SU-DHL-6 (cell line): ENCODE data around the gene PDE4D.

Experiments
- H2AFZ ChIP-seq: fragments of 200-600 bp; sonication (generic); 2 replicates; pipeline ENCODE4 v1.6.1; 2014; ENCODE audit warnings: low read depth, mild to moderate bottlenecking, moderate library complexity, mixed read lengths, antibody characterized with exemption, low read length; ENCODE audit not compliant: severe bottlenecking
- H3F3A ChIP-seq: fragments of 200-600 bp; shearing (Covaris generic); 2 replicates; pipeline ENCODE4 v1.6.0; 2016; ENCODE audit warnings: antibody characterized with exemption, mild to moderate bottlenecking; ENCODE audit not compliant: insufficient read depth
- H3K27ac ChIP-seq: fragments of 200-600 bp; sonication (generic); 2 replicates; pipeline ENCODE4 v1.5.1; 2016; ENCODE audit warnings: low read depth, mild to moderate bottlenecking, low read length, moderate library complexity, mixed read lengths
- H3K27me3 ChIP-seq: fragments of 200-600 bp; sonication (generic), shearing (Covaris generic); 2 replicates; pipeline ENCODE4 v1.6.0; 2014; ENCODE audit warnings: mild to moderate bottlenecking, low read length
- H3K36me3 ChIP-seq: fragments of 200-600 bp; sonication (generic); 2 replicates; pipeline ENCODE4 v1.6.1; 2014; ENCODE audit warnings: mild to moderate bottlenecking, low read length, mixed read lengths
- H3K4me2 ChIP-seq: fragments of 300-600, 200-600 bp; shearing (Covaris generic), sonication (generic); 2 replicates; pipeline ENCODE4 v1.6.0; 2014; ENCODE audit warnings: low read length, low read depth, mild to moderate bottlenecking; ENCODE audit not compliant: poor library complexity, severe bottlenecking
- H3K4me3 ChIP-seq: fragments of 200-600 bp; sonication (generic); 2 replicates; pipeline ENCODE4 v1.5.1; 2014; ENCODE audit warnings: antibody characterized with exemption, low read length, mild to moderate bottlenecking, mixed read lengths; ENCODE audit not compliant: insufficient read depth, poor library complexity, severe bottlenecking
- H3K79me2 ChIP-seq: fragments of 200-600 bp; sonication (generic); 2 replicates; pipeline ENCODE4 v1.6.1; 2014; ENCODE audit warnings: mild to moderate bottlenecking, low read length, moderate library complexity; ENCODE audit not compliant: insufficient read depth
- H3K9ac ChIP-seq: fragments of 200-600 bp; sonication (generic); 2 replicates; pipeline ENCODE4 v1.7.0; 2014; ENCODE audit warnings: mild to moderate bottlenecking, low read length
- H3K9me2 ChIP-seq: fragments of 200-600 bp; sonication (generic); replicated peaks from 2 replicates; pipeline ENCODE4 v1.6.1; 2014; ENCODE audit warnings: low read length; ENCODE audit not compliant: insufficient read depth
- H3K9me3 ChIP-seq: fragments of 200-600 bp; sonication (generic); 2 replicates; pipeline ENCODE4 v1.6.1; 2014; ENCODE audit warnings: low read length, mixed read lengths; ENCODE audit not compliant: insufficient read depth
- H4K20me1 ChIP-seq: fragments of 200-600 bp; sonication (generic); 2 replicates; pipeline ENCODE4 v1.6.1; 2014; ENCODE audit warnings: low read depth, mild to moderate bottlenecking, antibody characterized with exemption, low read length, moderate library complexity, mixed read lengths
- EZH2phosphoT487 ChIP-seq: fragments of 200-600 bp; sonication (generic), shearing (Covaris generic); conservative IDR thresholded peaks from 2 replicates; pipeline ENCODE4 v1.6.1; 2018; ENCODE audit warnings: mild to moderate bottlenecking, antibody characterized with exemption, low read length, moderate library complexity, mixed read lengths
- TF ChIP-seq, protein P1 (sequence below): fragments of 200-600 bp; sonication (generic); IDR thresholded peaks from one replicate; pipeline ENCODE4 v1.5.1; 2017; ENCODE audit warnings: antibody characterized with exemption, mild to moderate bottlenecking, low read length, moderate library complexity; ENCODE audit not compliant: insufficient read depth, poor library complexity, severe bottlenecking

PDE4D gene

DNA sequence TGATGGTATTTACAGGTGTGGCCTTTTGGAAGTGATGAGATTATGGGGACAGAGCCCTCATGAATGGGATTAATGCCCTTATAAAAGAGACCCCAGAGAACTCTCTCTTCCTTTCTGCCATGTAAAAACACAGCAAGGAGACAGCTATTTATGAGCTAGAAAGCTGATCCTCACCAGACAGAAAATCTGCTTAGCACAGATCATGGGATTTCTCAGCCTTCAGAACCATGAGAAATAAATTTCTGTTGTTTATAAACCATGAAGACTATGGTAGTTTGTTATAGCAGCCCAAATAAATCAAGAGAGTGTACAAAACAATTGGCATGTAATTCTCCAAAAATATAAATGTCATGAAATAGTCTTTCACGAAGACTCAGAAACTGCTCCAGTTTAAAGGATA, 211.0 kb downstream of the PDE4D start:
- Histone ChIP-seq H3K79me2 (no peaks in the 10 kb centered on the region), H3K4me3 (no peak overlapping the region), H4K20me1 (no peaks in the 10 kb centered on the region), H3K27ac (no peak overlapping the region), H2AFZ (no peak overlapping the region), H3K27me3 (no peaks in the 10 kb centered on the region), H3K9me2 (no peaks in the 10 kb centered on the region), H3F3A (no peaks in the 10 kb centered on the region), H3K9me3 (no peaks in the 10 kb centered on the region), H3K9ac (no peak overlapping the region), H3K4me2 (no peak overlapping the region), H3K36me3 (no peaks in the 10 kb centered on the region)
- no peak for TF ChIP-seq EZH2phosphoT487
- TF ChIP-seq, protein P1, sequence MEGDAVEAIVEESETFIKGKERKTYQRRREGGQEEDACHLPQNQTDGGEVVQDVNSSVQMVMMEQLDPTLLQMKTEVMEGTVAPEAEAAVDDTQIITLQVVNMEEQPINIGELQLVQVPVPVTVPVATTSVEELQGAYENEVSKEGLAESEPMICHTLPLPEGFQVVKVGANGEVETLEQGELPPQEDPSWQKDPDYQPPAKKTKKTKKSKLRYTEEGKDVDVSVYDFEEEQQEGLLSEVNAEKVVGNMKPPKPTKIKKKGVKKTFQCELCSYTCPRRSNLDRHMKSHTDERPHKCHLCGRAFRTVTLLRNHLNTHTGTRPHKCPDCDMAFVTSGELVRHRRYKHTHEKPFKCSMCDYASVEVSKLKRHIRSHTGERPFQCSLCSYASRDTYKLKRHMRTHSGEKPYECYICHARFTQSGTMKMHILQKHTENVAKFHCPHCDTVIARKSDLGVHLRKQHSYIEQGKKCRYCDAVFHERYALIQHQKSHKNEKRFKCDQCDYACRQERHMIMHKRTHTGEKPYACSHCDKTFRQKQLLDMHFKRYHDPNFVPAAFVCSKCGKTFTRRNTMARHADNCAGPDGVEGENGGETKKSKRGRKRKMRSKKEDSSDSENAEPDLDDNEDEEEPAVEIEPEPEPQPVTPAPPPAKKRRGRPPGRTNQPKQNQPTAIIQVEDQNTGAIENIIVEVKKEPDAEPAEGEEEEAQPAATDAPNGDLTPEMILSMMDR: no peak

DNA sequence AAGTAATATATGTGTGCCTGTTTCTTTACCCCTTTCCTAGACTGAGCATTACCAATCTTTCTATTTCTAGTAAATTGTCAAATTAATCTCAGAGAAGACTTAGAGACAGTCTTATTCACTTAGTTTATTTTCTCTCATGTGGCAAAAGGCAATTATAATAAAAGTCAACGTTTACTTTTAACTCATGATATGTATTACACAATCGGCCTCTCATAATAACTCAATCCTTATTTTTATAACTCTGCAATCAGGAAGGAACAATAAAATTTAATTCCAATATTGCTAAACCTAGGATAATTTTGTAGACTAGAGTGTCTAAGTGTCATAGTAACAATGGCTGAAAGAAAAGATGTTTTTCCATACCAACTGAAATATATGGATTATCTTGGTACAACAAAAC, 214.6 kb downstream of the PDE4D start:
- Histone ChIP-seq H2AFZ (no peak overlapping the region), H3K27me3 (no peaks in the 10 kb centered on the region), H3K9me3 (no peaks in the 10 kb centered on the region), H3F3A (no peaks in the 10 kb centered on the region), H3K27ac (no peak overlapping the region), H3K4me2 (no peak overlapping the region), H3K79me2 (no peaks in the 10 kb centered on the region), H4K20me1 (no peaks in the 10 kb centered on the region), H3K36me3 (no peaks in the 10 kb centered on the region), H3K9ac (no peak overlapping the region), H3K9me2 (no peaks in the 10 kb centered on the region), H3K4me3 (no peak overlapping the region)
- TF ChIP-seq EZH2phosphoT487: no peak
- TF ChIP-seq, protein P1: no peak

DNA sequence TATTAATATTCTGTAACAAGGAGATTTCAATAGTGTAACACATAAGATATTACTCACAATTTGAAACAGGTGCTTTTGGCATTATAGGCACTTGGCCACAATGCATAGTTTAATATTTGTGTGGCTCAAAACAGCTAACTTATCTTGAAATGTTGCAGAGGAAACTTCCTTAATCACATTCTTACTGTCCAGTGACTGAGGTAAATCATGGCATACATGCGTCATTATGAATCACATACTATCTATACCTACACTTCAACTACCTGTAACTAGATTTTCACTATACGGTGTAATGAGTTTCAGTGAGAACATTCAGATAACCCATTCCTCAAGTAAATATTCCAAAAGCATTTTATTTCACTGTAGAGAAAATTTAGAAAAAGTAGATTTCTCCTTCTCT, 218.8 kb downstream of the PDE4D start:
- H3K9me3 ChIP-seq: no peaks in the 10 kb centered on the region
- H4K20me1 ChIP-seq: no peaks in the 10 kb centered on the region
- H3F3A ChIP-seq: no peaks in the 10 kb centered on the region
- no peak overlapping the region for H3K9ac ChIP-seq
- no peak overlapping the region for H3K4me2 ChIP-seq
- no peaks in the 10 kb centered on the region for H3K9me2 ChIP-seq
- H3K4me3 ChIP-seq: no peak overlapping the region
- no peak overlapping the region for H2AFZ ChIP-seq
- no peaks in the 10 kb centered on the region for H3K79me2 ChIP-seq
- no peak overlapping the region for H3K27ac ChIP-seq
- TF ChIP-seq EZH2phosphoT487: no peak
- TF ChIP-seq, protein P1: no peak
- H3K27me3 ChIP-seq: no peaks in the 10 kb centered on the region
- no peaks in the 10 kb centered on the region for H3K36me3 ChIP-seq
